Fibroblast of lung (primary cell): ENCODE data around the gene AMBRA1.

Experiments used
- CTCF ChIP-seq, 2 donors: IDR thresholded peaks in 1 of 2; conservative IDR thresholded peaks in 1 of 2; 1 replicate in 1 of 2; 2 replicates in 1 of 2; pipeline ENCODE4 v1.5.1; 2011 to 2012; ENCODE audit warnings: low read length in 2 of 2, control low read depth in 1 of 2, inconsistent platforms in 1 of 2, low read depth in 1 of 2, mild to moderate bottlenecking in 1 of 2
- EZH2 ChIP-seq: IDR thresholded peaks from 2 replicates; pipeline ENCODE4 v1.5.1; 2012; ENCODE audit warnings: low read length, control low read depth, mild to moderate bottlenecking; ENCODE audit errors: missing control alignments

GRCh38 chr11:46635557-46636139 is 41.8 kb upstream of the AMBRA1 start:
- no peak for TF ChIP-seq CTCF (conservative IDR thresholded peaks at IDR 0.05 in 1 of 2, IDR thresholded peaks at IDR 0.05 in 1 of 2; ENCODE audit: low read depth in 1 of 2, low read length in 2 of 2)
- TF ChIP-seq EZH2: no peak
